DMS153 treated with DMSO at 0.1 percent for 48 hours (cell line): ENCODE results near the gene HMGCS2.

ENCODE experiments used
- DNase-seq: peaks from one replicate; lab custom pipeline; 2025; ENCODE audit not compliant: unreplicated experiment; lab: John Stamatoyannopoulos, UW

HMGCS2 gene

GRCh38 chr1:119702384-119702783 lies 66.3 kb downstream of the HMGCS2 start:
- no peak for DNase-seq

GRCh38 chr1:119701659-119702058 lies 67.0 kb downstream of the HMGCS2 start:
- DNase-seq = no peak

- no peak for DNase-seq
Measured at GRCh38 chr1:119700326-119700725, 68.4 kb downstream of the HMGCS2 start.
